HG03025 (cell line): Measurements from ENCODE around the gene DAG1.

Experiments
- ATAC-seq: cut with Tn5 transposase; IDR thresholded peaks from one replicate; pipeline ENCODE4 v1.9.1; 2021; ENCODE audit warnings: mild to moderate bottlenecking, moderate library complexity; ENCODE audit not compliant: unreplicated experiment, low FRiP score

The DAG1 gene

GRCh38 chr3:49469936-49470713 is at the start of gene DAG1:
Gene DAG1, plus strand, starts transcription at chr3:49470267. Its CDS starts 40,268 bp downstream, at chr3:49510535.
- peak; percentile 71 for ATAC-seq

GRCh38 chr3:49421890-49422378 is 48.1 kb upstream of the DAG1 start:
- no peak for ATAC-seq

GRCh38 chr3:49422379-49423248 is 47.5 kb upstream of the DAG1 start, which contains the start of gene AMT:
Gene AMT, minus strand, starts transcription at chr3:49422473. Its CDS starts 23 bp downstream, at chr3:49422450.
- ATAC-seq: no peak

GRCh38 chr3:49424816-49425215 is 45.3 kb upstream of the DAG1 start:
- no peak for ATAC-seq

GRCh38 chr3:49427586-49427985 is 42.5 kb upstream of the DAG1 start:
- no peak for ATAC-seq

- peak; percentile 19 for ATAC-seq
These were observed 41.4 kb upstream of the DAG1 start for GRCh38 chr3:49428752-49429080.

GRCh38 chr3:49434731-49435130 is 35.3 kb upstream of the DAG1 start:
- ATAC-seq: no peak

GRCh38 chr3:49445391-49445790 is 24.7 kb upstream of the DAG1 start:
- no peak for ATAC-seq

GRCh38 chr3:49453621-49454020 is 16.4 kb upstream of the DAG1 start:
- ATAC-seq: no peak

GRCh38 chr3:49454458-49454857 is 15.6 kb upstream of the DAG1 start:
- no peak for ATAC-seq

GRCh38 chr3:49454898-49455681 is 15.0 kb upstream of the DAG1 start:
- no peak for ATAC-seq

GRCh38 chr3:49456466-49456865 is 13.6 kb upstream of the DAG1 start:
- ATAC-seq: no peak

- ATAC-seq: no peak
These were observed 9.7 kb upstream of the DAG1 start for GRCh38 chr3:49460188-49460890.

- no peak for ATAC-seq
These were observed 9.1 kb upstream of the DAG1 start for GRCh38 chr3:49460956-49461355.

GRCh38 chr3:49461443-49462171 is 8.5 kb upstream of the DAG1 start:
- no peak for ATAC-seq

- ATAC-seq: no peak
These were observed 7.8 kb upstream of the DAG1 start for GRCh38 chr3:49462222-49462621.

GRCh38 chr3:49465270-49466034 is 4.6 kb upstream of the DAG1 start:
- no peak for ATAC-seq

GRCh38 chr3:49466085-49466484 is 4.0 kb upstream of the DAG1 start:
- ATAC-seq: no peak
